Measurements from ENCODE around the gene RRP8.

RRP8 gene

DNA sequence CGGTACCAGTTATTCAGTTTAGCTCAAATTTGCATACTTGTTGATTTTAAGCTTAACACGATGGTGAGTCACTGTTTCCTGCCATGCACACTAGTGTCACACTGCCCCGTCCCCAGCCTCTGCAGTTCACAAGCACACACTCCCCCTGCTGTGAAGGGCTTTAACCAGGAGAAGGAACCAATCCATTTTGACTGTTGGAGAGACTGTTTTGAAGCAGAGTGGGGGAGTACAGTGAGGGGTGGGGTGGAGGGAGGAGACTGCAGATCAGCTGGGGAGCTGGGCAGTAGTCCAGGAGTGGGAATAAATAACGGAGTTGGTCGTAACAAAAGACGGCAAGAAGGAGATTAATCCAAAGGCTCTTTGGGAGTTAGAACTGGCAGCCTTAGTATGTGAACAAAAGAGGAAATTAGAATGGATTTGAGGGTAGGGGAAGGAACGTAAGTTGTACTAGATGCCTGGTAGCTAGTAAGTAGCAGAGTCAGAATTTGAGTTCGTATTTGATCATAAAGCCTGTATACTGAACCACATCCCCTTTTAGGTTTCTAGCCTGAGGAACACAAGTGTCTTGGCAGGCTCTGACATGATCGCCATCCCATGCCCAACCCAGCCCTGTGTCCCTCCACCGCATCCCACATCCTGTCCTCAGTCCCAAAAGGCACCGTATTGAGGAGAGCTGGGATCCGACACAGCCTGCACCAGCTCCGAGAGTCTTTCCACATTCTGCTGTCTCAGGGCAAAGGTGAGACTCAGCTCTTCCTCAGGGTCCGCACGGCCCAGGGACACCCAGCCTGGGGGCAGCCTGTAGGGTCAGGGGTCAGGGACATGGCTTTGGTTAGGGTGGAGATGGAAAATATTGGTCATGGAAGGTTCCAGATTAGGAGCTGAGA lies 14.9 kb upstream of the RRP8 start:
- peak; percentile 10 for ATAC-seq
- no peak for TF ChIP-seq ZNF8 (CRISPR knock-in tag; IDR thresholded peaks at IDR 0.05)

- no peak for ATAC-seq
- TF ChIP-seq ZFP30 (CRISPR knock-in tag; IDR thresholded peaks at IDR 0.05) = no peak
- no peak for TF ChIP-seq ZNF8 (CRISPR knock-in tag; IDR thresholded peaks at IDR 0.05)
- TF ChIP-seq ZNF70 (CRISPR knock-in tag; IDR thresholded peaks at IDR 0.05) = no peak
- TF ChIP-seq, protein P1, sequence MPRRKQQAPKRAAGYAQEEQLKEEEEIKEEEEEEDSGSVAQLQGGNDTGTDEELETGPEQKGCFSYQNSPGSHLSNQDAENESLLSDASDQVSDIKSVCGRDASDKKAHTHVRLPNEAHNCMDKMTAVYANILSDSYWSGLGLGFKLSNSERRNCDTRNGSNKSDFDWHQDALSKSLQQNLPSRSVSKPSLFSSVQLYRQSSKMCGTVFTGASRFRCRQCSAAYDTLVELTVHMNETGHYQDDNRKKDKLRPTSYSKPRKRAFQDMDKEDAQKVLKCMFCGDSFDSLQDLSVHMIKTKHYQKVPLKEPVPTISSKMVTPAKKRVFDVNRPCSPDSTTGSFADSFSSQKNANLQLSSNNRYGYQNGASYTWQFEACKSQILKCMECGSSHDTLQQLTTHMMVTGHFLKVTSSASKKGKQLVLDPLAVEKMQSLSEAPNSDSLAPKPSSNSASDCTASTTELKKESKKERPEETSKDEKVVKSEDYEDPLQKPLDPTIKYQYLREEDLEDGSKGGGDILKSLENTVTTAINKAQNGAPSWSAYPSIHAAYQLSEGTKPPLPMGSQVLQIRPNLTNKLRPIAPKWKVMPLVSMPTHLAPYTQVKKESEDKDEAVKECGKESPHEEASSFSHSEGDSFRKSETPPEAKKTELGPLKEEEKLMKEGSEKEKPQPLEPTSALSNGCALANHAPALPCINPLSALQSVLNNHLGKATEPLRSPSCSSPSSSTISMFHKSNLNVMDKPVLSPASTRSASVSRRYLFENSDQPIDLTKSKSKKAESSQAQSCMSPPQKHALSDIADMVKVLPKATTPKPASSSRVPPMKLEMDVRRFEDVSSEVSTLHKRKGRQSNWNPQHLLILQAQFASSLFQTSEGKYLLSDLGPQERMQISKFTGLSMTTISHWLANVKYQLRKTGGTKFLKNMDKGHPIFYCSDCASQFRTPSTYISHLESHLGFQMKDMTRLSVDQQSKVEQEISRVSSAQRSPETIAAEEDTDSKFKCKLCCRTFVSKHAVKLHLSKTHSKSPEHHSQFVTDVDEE (CRISPR knock-in tag; IDR thresholded peaks at IDR 0.05) = no peak
- TF ChIP-seq TOX (CRISPR knock-in tag; IDR thresholded peaks at IDR 0.05; ENCODE audit: borderline replicate concordance) = no peak
- TF ChIP-seq ISL1 (CRISPR knock-in tag; IDR thresholded peaks at IDR 0.05) = no peak
- TF ChIP-seq ESRRG (CRISPR knock-in tag; IDR thresholded peaks at IDR 0.05) = no peak
- no peak for TF ChIP-seq CSRNP3 (CRISPR knock-in tag; IDR thresholded peaks at IDR 0.05)
- no peak for TF ChIP-seq ZFP3 (CRISPR knock-in tag; IDR thresholded peaks at IDR 0.05)
- TF ChIP-seq, protein P2, sequence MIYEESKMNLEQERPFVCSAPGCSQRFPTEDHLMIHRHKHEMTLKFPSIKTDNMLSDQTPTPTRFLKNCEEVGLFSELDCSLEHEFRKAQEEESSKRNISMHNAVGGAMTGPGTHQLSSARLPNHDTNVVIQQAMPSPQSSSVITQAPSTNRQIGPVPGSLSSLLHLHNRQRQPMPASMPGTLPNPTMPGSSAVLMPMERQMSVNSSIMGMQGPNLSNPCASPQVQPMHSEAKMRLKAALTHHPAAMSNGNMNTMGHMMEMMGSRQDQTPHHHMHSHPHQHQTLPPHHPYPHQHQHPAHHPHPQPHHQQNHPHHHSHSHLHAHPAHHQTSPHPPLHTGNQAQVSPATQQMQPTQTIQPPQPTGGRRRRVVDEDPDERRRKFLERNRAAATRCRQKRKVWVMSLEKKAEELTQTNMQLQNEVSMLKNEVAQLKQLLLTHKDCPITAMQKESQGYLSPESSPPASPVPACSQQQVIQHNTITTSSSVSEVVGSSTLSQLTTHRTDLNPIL (CRISPR knock-in tag; IDR thresholded peaks at IDR 0.05; ENCODE audit: low read depth) = no peak
These were observed 13.9 kb upstream of the RRP8 start for GRCh38 chr11:6617315-6617781.

DNA sequence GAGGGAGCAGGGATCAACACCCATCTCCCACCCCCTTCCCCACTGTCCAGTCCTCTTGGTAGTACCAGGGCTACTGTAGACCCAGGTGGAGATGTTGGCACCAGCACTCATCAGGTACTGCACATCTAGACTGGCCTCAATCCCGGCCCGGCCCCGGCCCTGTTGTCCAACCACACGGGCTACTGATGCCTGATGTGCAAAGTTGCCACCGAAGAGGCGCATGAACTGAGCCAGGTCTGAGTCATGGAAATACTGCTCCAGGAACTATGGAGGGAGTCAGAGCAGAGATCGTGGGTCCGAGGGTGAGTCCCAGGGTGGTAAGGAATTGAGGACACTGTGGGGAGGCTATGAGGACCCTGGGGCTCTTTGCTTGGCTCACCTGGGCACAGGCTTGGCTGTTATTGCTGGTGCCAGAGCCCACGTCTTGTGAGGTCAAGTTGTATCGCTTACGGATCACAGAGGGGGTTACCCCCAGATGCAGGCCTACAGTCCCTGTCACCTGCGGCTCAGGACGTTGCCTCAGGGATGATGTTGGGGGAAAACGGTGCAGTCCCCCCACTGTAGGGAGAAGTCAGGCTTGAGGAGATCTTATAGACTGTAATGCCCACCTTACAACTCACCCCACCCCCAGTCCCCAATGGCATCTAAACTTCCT lies 13.3 kb upstream of the RRP8 start:
- no peak for ATAC-seq
- TF ChIP-seq ARNTL (CRISPR knock-in tag; IDR thresholded peaks at IDR 0.05; ENCODE audit: borderline replicate concordance, low read depth) (no peak), GLIS3 (CRISPR knock-in tag; IDR thresholded peaks at IDR 0.05) (no peak), OSR1 (CRISPR knock-in tag; IDR thresholded peaks at IDR 0.05) (no peak), CSRNP3 (CRISPR knock-in tag; IDR thresholded peaks at IDR 0.05) (no peak), ZNF70 (CRISPR knock-in tag; IDR thresholded peaks at IDR 0.05) (no peak), ZFP30 (CRISPR knock-in tag; IDR thresholded peaks at IDR 0.05) (no peak), RARB (CRISPR knock-in tag; IDR thresholded peaks at IDR 0.05) (no peak), ZFP3 (CRISPR knock-in tag; IDR thresholded peaks at IDR 0.05) (no peak), ISL1 (CRISPR knock-in tag; IDR thresholded peaks at IDR 0.05) (no peak), ZNF8 (CRISPR knock-in tag; IDR thresholded peaks at IDR 0.05) (no peak), BACH2 (CRISPR knock-in tag; IDR thresholded peaks at IDR 0.05; ENCODE audit: borderline replicate concordance) (no peak), SNAI2 (CRISPR knock-in tag; IDR thresholded peaks at IDR 0.05) (no peak), TCF4 (CRISPR knock-in tag; IDR thresholded peaks at IDR 0.05; ENCODE audit: borderline replicate concordance) (no peak), TOX (CRISPR knock-in tag; IDR thresholded peaks at IDR 0.05; ENCODE audit: borderline replicate concordance) (no peak), PPARA (CRISPR knock-in tag; IDR thresholded peaks at IDR 0.05; ENCODE audit: borderline replicate concordance) (no peak), ESRRG (CRISPR knock-in tag; IDR thresholded peaks at IDR 0.05) (no peak)
- TF ChIP-seq, protein P2 (CRISPR knock-in tag; IDR thresholded peaks at IDR 0.05; ENCODE audit: low read depth) = no peak
- TF ChIP-seq, protein P3, sequence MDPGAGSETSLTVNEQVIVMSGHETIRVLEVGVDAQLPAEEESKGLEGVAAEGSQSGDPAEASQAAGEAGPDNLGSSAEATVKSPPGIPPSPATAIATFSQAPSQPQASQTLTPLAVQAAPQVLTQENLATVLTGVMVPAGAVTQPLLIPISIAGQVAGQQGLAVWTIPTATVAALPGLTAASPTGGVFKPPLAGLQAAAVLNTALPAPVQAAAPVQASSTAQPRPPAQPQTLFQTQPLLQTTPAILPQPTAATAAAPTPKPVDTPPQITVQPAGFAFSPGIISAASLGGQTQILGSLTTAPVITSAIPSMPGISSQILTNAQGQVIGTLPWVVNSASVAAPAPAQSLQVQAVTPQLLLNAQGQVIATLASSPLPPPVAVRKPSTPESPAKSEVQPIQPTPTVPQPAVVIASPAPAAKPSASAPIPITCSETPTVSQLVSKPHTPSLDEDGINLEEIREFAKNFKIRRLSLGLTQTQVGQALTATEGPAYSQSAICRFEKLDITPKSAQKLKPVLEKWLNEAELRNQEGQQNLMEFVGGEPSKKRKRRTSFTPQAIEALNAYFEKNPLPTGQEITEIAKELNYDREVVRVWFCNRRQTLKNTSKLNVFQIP (CRISPR knock-in tag; IDR thresholded peaks at IDR 0.05; ENCODE audit: borderline replicate concordance, low read depth) = no peak
- TF ChIP-seq, protein P4, sequence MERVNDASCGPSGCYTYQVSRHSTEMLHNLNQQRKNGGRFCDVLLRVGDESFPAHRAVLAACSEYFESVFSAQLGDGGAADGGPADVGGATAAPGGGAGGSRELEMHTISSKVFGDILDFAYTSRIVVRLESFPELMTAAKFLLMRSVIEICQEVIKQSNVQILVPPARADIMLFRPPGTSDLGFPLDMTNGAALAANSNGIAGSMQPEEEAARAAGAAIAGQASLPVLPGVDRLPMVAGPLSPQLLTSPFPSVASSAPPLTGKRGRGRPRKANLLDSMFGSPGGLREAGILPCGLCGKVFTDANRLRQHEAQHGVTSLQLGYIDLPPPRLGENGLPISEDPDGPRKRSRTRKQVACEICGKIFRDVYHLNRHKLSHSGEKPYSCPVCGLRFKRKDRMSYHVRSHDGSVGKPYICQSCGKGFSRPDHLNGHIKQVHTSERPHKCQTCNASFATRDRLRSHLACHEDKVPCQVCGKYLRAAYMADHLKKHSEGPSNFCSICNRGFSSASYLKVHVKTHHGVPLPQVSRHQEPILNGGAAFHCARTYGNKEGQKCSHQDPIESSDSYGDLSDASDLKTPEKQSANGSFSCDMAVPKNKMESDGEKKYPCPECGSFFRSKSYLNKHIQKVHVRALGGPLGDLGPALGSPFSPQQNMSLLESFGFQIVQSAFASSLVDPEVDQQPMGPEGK (CRISPR knock-in tag; IDR thresholded peaks at IDR 0.05; ENCODE audit: borderline replicate concordance) = no peak
